MCF 10A (cell line): Measurements from ENCODE around the gene TGFB1I1. TPM values are rescaled to one million over a fixed set of nuclear protein-coding genes. Genes with fewer than 3 reads are reported as not detected.
A peak's percentile ranks its signal among the peaks of the same experiment; 100 is the strongest.

Experiments used
- BruUV-seq: library from RNA; stranded (reverse); fragments of 400-500 nt; replicated peaks from 2 replicates; lab custom pipeline; 2021; lab: Mats Ljungman, UMichigan
- CTCF ChIA-PET: fragments of 300-600 bp; sonication (Branson Sonifier 250); formaldehyde crosslinking; extraction: SDS; loops from one replicate; lab custom pipeline; 2021; ENCODE audit warnings: antibody characterized with exemption, inconsistent platforms; lab: Yijun Ruan, JAX
- POLR2A ChIA-PET: fragments of 300-600, 350-650 bp; sonication (Branson Sonifier 250); formaldehyde crosslinking; extraction: SDS; loops from one replicate; lab custom pipeline; 2020; ENCODE audit warnings: antibody characterized with exemption, inconsistent platforms; lab: Yijun Ruan, JAX
- DNase-seq: peaks from one replicate; pipeline ENCODE4 v3.0.0-alpha.2; 2018; ENCODE audit not compliant: unreplicated experiment
- H3K27ac Mint-ChIP-seq: one replicate; pipeline ENCODE4 v1.8.0; 2022; ENCODE audit warnings: mild to moderate bottlenecking, low read depth, mixed read lengths; ENCODE audit not compliant: unreplicated experiment
- H3K27me3 Mint-ChIP-seq: one replicate; pipeline ENCODE4 v1.8.0; 2022; ENCODE audit warnings: mixed read lengths; ENCODE audit not compliant: insufficient read depth, unreplicated experiment
- H3K36me3 Mint-ChIP-seq: one replicate; pipeline ENCODE4 v1.8.0; 2022; ENCODE audit warnings: mild to moderate bottlenecking, moderate library complexity, mixed read lengths; ENCODE audit not compliant: insufficient read depth, unreplicated experiment
- H3K4me1 Mint-ChIP-seq: one replicate; pipeline ENCODE4 v1.8.0; 2022; ENCODE audit warnings: mixed read lengths; ENCODE audit not compliant: insufficient read depth, unreplicated experiment
- H3K4me3 Mint-ChIP-seq: one replicate; pipeline ENCODE4 v1.8.0; 2022; ENCODE audit warnings: mild to moderate bottlenecking, moderate library complexity, mixed read lengths; ENCODE audit not compliant: unreplicated experiment
- H3K9me3 Mint-ChIP-seq: one replicate; pipeline ENCODE4 v1.8.0; 2022; ENCODE audit warnings: mixed read lengths; ENCODE audit not compliant: unreplicated experiment
- intact Hi-C: fragments of 100-400 bp; cut with micrococcal nuclease; formaldehyde crosslinking; loops from 2 replicates; pipeline ENCODE4 v1.14.1; 2022
- total RNA-seq: library from RNA; stranded (reverse); gene quantifications from 2 replicates; pipeline ENCODE4 v1.2.3, GENCODE V29; 2022
- TF ChIP-seq, protein P1 (sequence below): fragments of 200-600 bp; IDR thresholded peaks from one replicate; pipeline ENCODE4 v1.8.0; 2022; ENCODE audit warnings: antibody characterized with exemption, mild to moderate bottlenecking; ENCODE audit not compliant: unreplicated experiment

The TGFB1I1 gene
- total RNA-seq, 1 experiment from 2014 or later: 14.7 TPM

DNA sequence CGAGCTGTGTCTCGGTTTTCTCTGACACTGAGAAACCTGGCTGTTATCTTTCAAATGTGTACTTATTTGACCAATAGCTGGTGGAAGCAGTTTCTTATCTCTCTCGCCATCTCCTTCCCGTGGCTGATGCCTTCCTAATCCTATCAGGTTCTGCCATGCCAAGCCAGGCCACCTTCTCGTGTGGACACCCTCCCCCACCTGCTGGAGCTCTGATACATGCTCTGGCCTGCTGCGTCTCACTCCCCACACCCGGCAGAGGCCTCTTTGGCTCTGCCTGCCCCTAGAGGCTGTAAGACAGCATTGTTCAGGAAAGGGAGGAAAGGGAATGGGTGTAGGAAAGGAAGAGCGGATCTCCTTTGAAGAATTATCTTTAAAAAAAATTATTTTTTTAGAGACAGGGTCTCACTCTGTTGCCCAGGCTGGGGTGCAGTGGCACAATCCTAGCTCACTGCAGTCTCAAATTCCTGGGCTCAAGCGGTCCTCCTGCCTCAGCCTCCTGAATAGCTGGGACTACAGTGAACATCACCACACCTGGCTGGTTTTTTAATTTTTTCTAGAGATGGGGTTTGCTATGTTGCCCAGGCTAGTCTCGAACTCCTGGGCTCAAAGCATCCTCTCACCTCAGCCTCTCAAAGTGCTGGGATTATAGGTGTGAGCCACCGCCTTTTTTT lies 20.1 kb upstream of the TGFB1I1 start:
- POLR2A ChIA-PET: interaction anchor here (0.6 to 4.8 kb wide), 20 partner anchors 8 to 637 kb away, joined by 3 to 29 read pairs (median 6); partner anchors contain the start of genes ARMC5, FUS, KAT8 and RUSF1
- H3K4me1 Mint-ChIP-seq: peaks cover 21% of the 10 kb centered on the region
- BruUV-seq: no TSS peak
- H3K4me3 Mint-ChIP-seq: peak overlapping the region; percentile 12
- TF ChIP-seq, protein P1, sequence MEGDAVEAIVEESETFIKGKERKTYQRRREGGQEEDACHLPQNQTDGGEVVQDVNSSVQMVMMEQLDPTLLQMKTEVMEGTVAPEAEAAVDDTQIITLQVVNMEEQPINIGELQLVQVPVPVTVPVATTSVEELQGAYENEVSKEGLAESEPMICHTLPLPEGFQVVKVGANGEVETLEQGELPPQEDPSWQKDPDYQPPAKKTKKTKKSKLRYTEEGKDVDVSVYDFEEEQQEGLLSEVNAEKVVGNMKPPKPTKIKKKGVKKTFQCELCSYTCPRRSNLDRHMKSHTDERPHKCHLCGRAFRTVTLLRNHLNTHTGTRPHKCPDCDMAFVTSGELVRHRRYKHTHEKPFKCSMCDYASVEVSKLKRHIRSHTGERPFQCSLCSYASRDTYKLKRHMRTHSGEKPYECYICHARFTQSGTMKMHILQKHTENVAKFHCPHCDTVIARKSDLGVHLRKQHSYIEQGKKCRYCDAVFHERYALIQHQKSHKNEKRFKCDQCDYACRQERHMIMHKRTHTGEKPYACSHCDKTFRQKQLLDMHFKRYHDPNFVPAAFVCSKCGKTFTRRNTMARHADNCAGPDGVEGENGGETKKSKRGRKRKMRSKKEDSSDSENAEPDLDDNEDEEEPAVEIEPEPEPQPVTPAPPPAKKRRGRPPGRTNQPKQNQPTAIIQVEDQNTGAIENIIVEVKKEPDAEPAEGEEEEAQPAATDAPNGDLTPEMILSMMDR: peak; percentile 48
- peak; percentile 77 for DNase-seq
- intact Hi-C loops: loop anchor here (2.0 to 10.0 kb wide), 3 partner anchors 243 to 421 kb away; partner anchors contain the start of genes STX4 and ZNF267
- no peaks in the 10 kb centered on the region for H3K27me3 Mint-ChIP-seq
- peaks cover 4% of the 10 kb centered on the region for H3K36me3 Mint-ChIP-seq
- no peaks in the 10 kb centered on the region for H3K9me3 Mint-ChIP-seq
- CTCF ChIA-PET: interaction anchor here (0.6 to 2.9 kb wide), 30 partner anchors 8 to 466 kb away, joined by 3 to 26 read pairs (median 4); partner anchors contain the start of gene ZNF843
- H3K27ac Mint-ChIP-seq: peak overlapping the region; percentile 94

- ChIA-PET POLR2A (interaction anchor here (0.8 to 4.8 kb wide), 21 partner anchors 8 to 638 kb away, joined by 3 to 29 read pairs (median 7); partner anchors contain the start of genes ARMC5, FUS, KAT8 and RUSF1), CTCF (interaction anchor here (0.6 to 2.9 kb wide), 17 partner anchors 8 to 510 kb away, joined by 3 to 26 read pairs (median 4); partner anchors contain the start of gene ZNF843)
- H3K4me1 Mint-ChIP-seq: peaks cover 21% of the 10 kb centered on the region
- H3K36me3 Mint-ChIP-seq: peaks cover 9% of the 10 kb centered on the region
- peak; percentile 90 for DNase-seq
- intact Hi-C loops: loop anchor here (2.0 to 10.0 kb wide), 3 partner anchors 242 to 420 kb away; partner anchors contain the start of genes STX4 and ZNF267
- no peaks in the 10 kb centered on the region for H3K27me3 Mint-ChIP-seq
- peak overlapping the region; percentile 37 for H3K4me3 Mint-ChIP-seq
- no TSS peak for BruUV-seq
- H3K27ac Mint-ChIP-seq: peak overlapping the region; percentile 94
- no peaks in the 10 kb centered on the region for H3K9me3 Mint-ChIP-seq
- TF ChIP-seq, protein P1: no peak
Observed at GRCh38 chr16:31452631-31453106, 19.3 kb upstream of the TGFB1I1 start.

DNA sequence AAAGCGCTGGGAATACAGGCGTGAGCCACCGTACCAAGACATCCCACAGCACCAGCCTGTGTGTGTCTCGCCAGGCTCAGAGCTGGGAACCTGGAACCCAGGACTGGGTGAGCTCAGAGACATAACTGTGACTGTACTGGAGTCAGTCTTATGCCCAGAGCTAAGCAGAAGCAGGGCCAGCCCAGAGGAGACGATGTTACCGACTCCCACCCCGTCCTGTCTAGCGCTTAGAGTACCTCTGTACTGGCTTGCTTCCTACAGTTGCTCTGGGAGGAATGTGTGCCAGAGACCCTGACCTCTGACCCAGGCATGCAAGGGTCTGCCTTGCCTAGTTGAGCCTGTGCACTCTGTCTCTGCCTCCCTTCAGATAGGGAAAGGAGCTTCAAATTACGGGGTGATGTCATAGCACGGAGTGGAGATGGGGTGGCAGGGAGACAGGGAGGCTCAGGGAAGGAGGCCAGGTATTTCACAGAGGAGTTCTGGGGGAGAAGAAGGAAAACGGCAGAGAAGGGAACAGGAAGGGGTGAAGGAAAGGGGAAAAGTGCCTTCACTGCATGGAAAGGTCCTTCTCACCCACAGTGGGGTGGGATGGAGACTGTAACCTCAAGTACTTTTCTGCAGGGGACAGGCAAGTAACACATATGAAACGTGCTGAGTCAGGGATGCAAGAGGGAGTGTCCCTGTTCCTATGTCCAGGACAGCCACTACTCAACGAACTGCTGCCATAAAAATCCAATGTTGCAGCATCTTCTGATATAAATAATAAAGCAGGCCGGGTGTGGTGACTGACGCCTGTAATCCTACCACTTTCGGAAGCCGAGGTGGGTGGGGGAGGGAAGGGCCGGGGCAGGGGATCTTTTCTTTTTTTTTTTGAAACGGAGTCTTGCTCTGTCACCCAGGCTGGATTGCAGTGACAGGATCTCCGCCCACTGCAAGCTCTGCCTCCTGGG lies 18.4 kb upstream of the TGFB1I1 start:
- TSS peak; percentile 60 for BruUV-seq
- Mint-ChIP-seq H3K36me3 (peaks cover 17% of the 10 kb centered on the region), H3K4me3 (peak overlapping the region; percentile 37), H3K27ac (peak overlapping the region; percentile 94), H3K9me3 (no peaks in the 10 kb centered on the region), H3K4me1 (peaks cover 21% of the 10 kb centered on the region), H3K27me3 (no peaks in the 10 kb centered on the region)
- peak; percentile 91 for DNase-seq
- TF ChIP-seq, protein P1: no peak
- intact Hi-C loops: loop anchor here (2.0 to 10.0 kb wide), 4 partner anchors 241 to 421 kb away; partner anchors contain the start of genes FUS, STX4 and ZNF267
- ChIA-PET POLR2A (interaction anchor here (0.6 to 4.8 kb wide), 27 partner anchors 8 to 639 kb away, joined by 3 to 29 read pairs (median 5); partner anchors contain the start of genes FUS, KAT8, PRSS8 and RUSF1), CTCF (interaction anchor here (0.6 to 2.9 kb wide), 14 partner anchors 7 to 412 kb away, joined by 3 to 26 read pairs (median 3); partner anchors contain the start of gene ZNF843)
